DMS79 treated with DMSO at 0.1 percent for 48 hours (cell line): Measurements from ENCODE around the gene RHBDD3.

Experiments
- DNase-seq: peaks from one replicate; lab custom pipeline; 2025; lab: John Stamatoyannopoulos, UW

Gene RHBDD3

GRCh38 chr22:29269731-29270474 is 2.1 kb upstream of the RHBDD3 start:
- no peak for DNase-seq

- DNase-seq: peak; percentile 3
Observed at GRCh38 chr22:29269230-29269604, 1.4 kb upstream of the RHBDD3 start.

- DNase-seq: no peak
Observed at GRCh38 chr22:29268511-29269229, 889 bp upstream of the RHBDD3 start.

- DNase-seq: no peak
Observed at GRCh38 chr22:29267462-29267857, 321 bp downstream of the RHBDD3 start.

- DNase-seq: no peak
Observed at GRCh38 chr22:29266564-29267461, 968 bp downstream of the RHBDD3 start.

- no peak for DNase-seq
Observed at GRCh38 chr22:29265929-29266328, 1.9 kb downstream of the RHBDD3 start.

GRCh38 chr22:29265305-29265704 is 2.5 kb downstream of the RHBDD3 start:
- DNase-seq: no peak

- no peak for DNase-seq
Observed at GRCh38 chr22:29263791-29264276, 3.9 kb downstream of the RHBDD3 start.

- no peak for DNase-seq
Observed at GRCh38 chr22:29260601-29261315, 7.0 kb downstream of the RHBDD3 start.

- DNase-seq: no peak
Observed at GRCh38 chr22:29260031-29260560, 7.7 kb downstream of the RHBDD3 start.

GRCh38 chr22:29259253-29259899 is 8.4 kb downstream of the RHBDD3 start:
- DNase-seq: no peak

- no peak for DNase-seq
Observed at GRCh38 chr22:29258407-29259252, 9.2 kb downstream of the RHBDD3 start.

- no peak for DNase-seq
Observed at GRCh38 chr22:29257751-29258181, 10.0 kb downstream of the RHBDD3 start.

- no peak for DNase-seq
Observed at GRCh38 chr22:29256606-29257325, 11.0 kb downstream of the RHBDD3 start.

GRCh38 chr22:29255064-29255621 is 12.6 kb downstream of the RHBDD3 start:
- DNase-seq: no peak

GRCh38 chr22:29254286-29254660 is 13.5 kb downstream of the RHBDD3 start:
- DNase-seq: no peak

GRCh38 chr22:29253561-29254285 is 14.1 kb downstream of the RHBDD3 start:
- no peak for DNase-seq
